Measurements from ENCODE around the gene CCL24.
"Not testable (repeated sequence)": the region's sequence is repeated elsewhere in the genome, so short reads cannot be mapped to it uniquely, and the experiment has no call there.

The CCL24 gene

DNA sequence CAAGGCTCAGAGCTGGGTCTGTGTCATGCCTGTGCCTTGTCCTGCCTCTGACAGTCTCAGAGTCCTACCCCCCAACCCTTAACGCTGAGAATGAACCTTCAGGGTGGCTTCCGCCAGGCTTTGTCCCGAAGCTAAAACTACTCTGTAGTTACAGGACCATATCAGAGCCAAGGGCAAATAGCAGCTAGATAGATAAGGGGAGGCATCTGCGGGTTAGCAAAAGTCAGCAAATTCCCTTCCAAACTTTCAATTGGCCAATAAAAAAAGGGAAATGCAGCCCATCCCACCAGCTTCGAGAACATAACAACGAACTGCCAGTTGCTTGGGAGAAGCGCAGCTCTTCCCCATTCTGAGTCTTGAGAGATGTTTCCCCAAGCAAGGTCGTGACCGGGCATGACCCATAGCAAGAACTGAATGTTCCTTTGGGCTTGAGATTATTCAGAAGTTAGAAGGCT lies 17.7 kb downstream of the CCL24 start:
- no peaks in the 10 kb centered on the region for H3K9me2 ChIP-seq (replicated peaks; ENCODE audit: control insufficient read depth, low read length)

DNA sequence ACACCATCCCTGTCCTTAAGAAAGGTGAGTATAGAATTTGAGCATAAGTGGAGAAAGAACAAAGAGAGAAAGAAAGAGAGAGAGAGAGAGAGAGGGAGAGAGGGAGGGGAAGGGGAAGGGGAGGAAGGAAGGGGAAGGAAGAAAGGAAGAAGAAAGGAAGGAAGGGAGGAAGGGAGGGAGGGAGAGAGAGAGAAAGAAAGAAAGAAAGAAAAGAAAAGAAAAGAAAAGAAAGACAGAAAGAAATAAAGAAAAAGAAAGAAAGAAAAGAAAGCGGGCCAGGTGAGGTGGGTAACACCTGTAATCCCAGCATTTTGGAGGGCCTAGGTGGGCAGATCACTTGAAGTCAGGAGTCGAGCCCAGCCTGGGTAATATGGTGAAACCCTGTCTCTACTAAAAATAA lies 19.9 kb downstream of the CCL24 start:
- Histone ChIP-seq H3K27ac (ENCODE audit: low read depth, low read length) (no peak overlapping the region), H3K4me2 (ENCODE audit: low read length) (no peak overlapping the region), H3K79me2 (ENCODE audit: control insufficient read depth, low read length) (no peaks in the 10 kb centered on the region), H3K27me3 (ENCODE audit: control insufficient read depth, low read length) (peaks cover 17% of the 10 kb centered on the region; the same call in 1 of the 2 replicates), H3K36me3 (ENCODE audit: control insufficient read depth, low read length) (no peaks in the 10 kb centered on the region), H3K4me3 (ENCODE audit: low read length) (no peak overlapping the region), H3K9me2 (replicated peaks; ENCODE audit: control insufficient read depth, low read length) (no peaks in the 10 kb centered on the region), H3K4me1 (ENCODE audit: control insufficient read depth, low read length) (no peaks in the 10 kb centered on the region), H3K9me3 (ENCODE audit: control insufficient read depth, insufficient read depth, low read length) (no peaks in the 10 kb centered on the region), H4K20me1 (ENCODE audit: control insufficient read depth, insufficient read depth, low read depth, low read length) (no peaks in the 10 kb centered on the region), H3F3A (ENCODE audit: control insufficient read depth, insufficient read depth) (no peaks in the 10 kb centered on the region)
- TF ChIP-seq, protein P1, sequence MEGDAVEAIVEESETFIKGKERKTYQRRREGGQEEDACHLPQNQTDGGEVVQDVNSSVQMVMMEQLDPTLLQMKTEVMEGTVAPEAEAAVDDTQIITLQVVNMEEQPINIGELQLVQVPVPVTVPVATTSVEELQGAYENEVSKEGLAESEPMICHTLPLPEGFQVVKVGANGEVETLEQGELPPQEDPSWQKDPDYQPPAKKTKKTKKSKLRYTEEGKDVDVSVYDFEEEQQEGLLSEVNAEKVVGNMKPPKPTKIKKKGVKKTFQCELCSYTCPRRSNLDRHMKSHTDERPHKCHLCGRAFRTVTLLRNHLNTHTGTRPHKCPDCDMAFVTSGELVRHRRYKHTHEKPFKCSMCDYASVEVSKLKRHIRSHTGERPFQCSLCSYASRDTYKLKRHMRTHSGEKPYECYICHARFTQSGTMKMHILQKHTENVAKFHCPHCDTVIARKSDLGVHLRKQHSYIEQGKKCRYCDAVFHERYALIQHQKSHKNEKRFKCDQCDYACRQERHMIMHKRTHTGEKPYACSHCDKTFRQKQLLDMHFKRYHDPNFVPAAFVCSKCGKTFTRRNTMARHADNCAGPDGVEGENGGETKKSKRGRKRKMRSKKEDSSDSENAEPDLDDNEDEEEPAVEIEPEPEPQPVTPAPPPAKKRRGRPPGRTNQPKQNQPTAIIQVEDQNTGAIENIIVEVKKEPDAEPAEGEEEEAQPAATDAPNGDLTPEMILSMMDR (IDR thresholded peaks at IDR 0.05; ENCODE audit: low read depth, low read length, poor library complexity, severe bottlenecking): no peak

More for the DNA sequence above, 17.7 kb downstream of the CCL24 start:
- no peak overlapping the region for H3K4me3 ChIP-seq (ENCODE audit: low read length)
- H3K79me2 ChIP-seq (ENCODE audit: control insufficient read depth, low read length): no peaks in the 10 kb centered on the region
- no peak overlapping the region for H3K4me2 ChIP-seq (ENCODE audit: low read length)
- H4K20me1 ChIP-seq (ENCODE audit: control insufficient read depth, insufficient read depth, low read depth, low read length): no peaks in the 10 kb centered on the region
- peaks cover 15% of the 10 kb centered on the region; the same call in 1 of the 2 replicates for H3K27me3 ChIP-seq (ENCODE audit: control insufficient read depth, low read length)
- H3K4me1 ChIP-seq (ENCODE audit: control insufficient read depth, low read length): no peaks in the 10 kb centered on the region
- TF ChIP-seq EZH2phosphoT487 (IDR thresholded peaks at IDR 0.05; ENCODE audit: borderline replicate concordance, low read length): no peak
- TF ChIP-seq, protein P1 (IDR thresholded peaks at IDR 0.05; ENCODE audit: low read depth, low read length, poor library complexity, severe bottlenecking): no peak
- H3F3A ChIP-seq (ENCODE audit: control insufficient read depth, insufficient read depth): no peaks in the 10 kb centered on the region
- no peaks in the 10 kb centered on the region for H3K36me3 ChIP-seq (ENCODE audit: control insufficient read depth, low read length)
- no peaks in the 10 kb centered on the region for H3K9me3 ChIP-seq (ENCODE audit: control insufficient read depth, insufficient read depth, low read length)
- no peak overlapping the region for H3K27ac ChIP-seq (ENCODE audit: low read depth, low read length)

DNA sequence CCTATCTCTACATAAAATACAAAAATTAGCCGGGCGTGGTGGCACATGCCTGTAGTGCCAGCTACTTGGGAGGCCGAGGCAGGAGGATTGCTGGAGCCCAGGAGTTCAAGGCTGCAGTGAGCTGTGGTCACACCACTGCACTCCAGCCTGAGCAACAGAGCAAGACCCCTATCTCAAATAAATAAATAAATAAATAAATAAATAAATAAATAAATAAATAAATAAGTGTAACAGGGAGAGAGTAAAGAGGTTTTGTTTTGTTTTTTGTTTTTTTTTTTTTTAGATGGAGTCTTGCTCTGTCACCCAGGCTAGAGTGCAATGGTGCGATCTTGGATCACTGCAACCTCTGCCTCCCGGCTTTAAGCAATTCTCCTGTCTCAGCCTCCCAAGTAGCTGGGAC lies 21.0 kb downstream of the CCL24 start:
- not testable (repeated sequence) for H3K9me2 ChIP-seq (replicated peaks; ENCODE audit: control insufficient read depth, low read length); H3K9me3 ChIP-seq (ENCODE audit: control insufficient read depth, insufficient read depth, low read length); H3K4me3 ChIP-seq (ENCODE audit: low read length); H4K20me1 ChIP-seq (ENCODE audit: control insufficient read depth, insufficient read depth, low read depth, low read length); H3F3A ChIP-seq (ENCODE audit: control insufficient read depth, insufficient read depth); H3K79me2 ChIP-seq (ENCODE audit: control insufficient read depth, low read length); H3K27ac ChIP-seq (ENCODE audit: low read depth, low read length); H3K36me3 ChIP-seq (ENCODE audit: control insufficient read depth, low read length); H3K4me1 ChIP-seq (ENCODE audit: control insufficient read depth, low read length); H3K4me2 ChIP-seq (ENCODE audit: low read length)
- H3K27me3 ChIP-seq (ENCODE audit: control insufficient read depth, low read length): peaks cover 17% of the 10 kb centered on the region; the same call in 1 of the 2 replicates

DNA sequence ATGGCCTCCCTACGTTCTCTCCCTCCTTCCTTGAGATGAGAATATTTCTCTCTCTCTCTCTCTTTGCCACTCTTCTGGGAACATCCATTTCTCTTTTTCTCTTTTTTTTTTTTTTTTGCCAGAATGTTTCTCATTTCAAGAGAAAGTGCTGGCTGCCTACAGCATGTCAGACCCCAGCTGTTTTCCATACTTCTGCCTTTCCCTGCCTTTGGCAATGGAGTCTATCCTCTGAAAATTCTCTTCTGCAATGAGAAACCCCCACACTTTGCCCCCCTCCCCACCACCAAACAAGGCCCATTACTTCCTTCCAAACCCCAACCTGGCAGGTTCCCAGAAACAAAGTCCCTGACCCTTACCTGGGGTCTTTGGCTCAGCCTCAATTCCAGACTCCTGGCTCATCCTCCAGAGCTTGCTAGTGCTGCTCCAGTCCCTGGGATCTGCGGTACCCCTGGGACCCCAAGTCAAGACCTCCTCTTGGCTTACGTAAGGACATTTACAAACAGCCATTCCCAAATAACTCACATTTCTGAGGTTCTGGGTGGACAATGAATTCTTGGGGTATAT lies 24.2 kb downstream of the CCL24 start:
- H3K9me3 ChIP-seq (ENCODE audit: control insufficient read depth, insufficient read depth, low read length): no peaks in the 10 kb centered on the region

DNA sequence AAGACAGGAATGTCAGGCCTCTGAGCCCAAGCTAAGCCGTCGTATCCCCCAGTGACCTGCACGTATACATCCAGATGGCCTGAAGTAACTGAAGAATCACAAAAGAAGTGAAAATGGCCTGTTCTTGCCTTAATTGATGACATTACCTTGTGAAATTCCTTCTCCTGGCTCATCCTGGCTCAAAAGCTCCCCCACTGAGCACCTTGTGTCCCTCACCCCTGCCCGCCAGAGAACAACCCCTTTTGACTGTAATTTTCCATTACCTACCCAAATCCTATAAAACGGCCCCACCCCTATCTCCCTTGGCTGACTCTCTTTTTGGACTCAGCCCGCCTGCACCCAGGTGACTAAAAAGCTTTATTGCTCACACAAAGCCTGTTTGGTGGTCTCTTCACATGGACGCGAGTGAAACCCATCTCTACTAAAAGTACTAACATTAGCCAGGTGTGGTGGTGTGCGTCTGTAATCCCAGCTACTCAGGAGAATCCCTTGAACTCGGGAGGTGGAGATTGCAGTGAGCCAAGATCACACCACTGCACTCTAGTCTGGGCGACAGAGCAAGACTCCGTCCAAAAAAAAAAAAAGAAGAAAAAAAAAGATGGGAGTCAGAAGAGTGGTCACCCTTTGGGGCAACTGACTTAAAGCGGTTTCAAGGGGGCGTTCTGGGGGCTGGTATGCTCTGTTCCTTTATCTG lies 25.3 kb downstream of the CCL24 start:
- H3K4me2 ChIP-seq (ENCODE audit: low read length); H3K9me2 ChIP-seq (replicated peaks; ENCODE audit: control insufficient read depth, low read length); H4K20me1 ChIP-seq (ENCODE audit: control insufficient read depth, insufficient read depth, low read depth, low read length); H3F3A ChIP-seq (ENCODE audit: control insufficient read depth, insufficient read depth); H3K27ac ChIP-seq (ENCODE audit: low read depth, low read length); H3K4me1 ChIP-seq (ENCODE audit: control insufficient read depth, low read length); H3K79me2 ChIP-seq (ENCODE audit: control insufficient read depth, low read length); H3K36me3 ChIP-seq (ENCODE audit: control insufficient read depth, low read length); H3K9me3 ChIP-seq (ENCODE audit: control insufficient read depth, insufficient read depth, low read length); H3K4me3 ChIP-seq (ENCODE audit: low read length); H3K27me3 ChIP-seq (ENCODE audit: control insufficient read depth, low read length): not testable (repeated sequence)

More for the DNA sequence above, 24.2 kb downstream of the CCL24 start:
- H3K4me1 ChIP-seq (ENCODE audit: control insufficient read depth, low read length): no peaks in the 10 kb centered on the region
- no peaks in the 10 kb centered on the region for H3K9me2 ChIP-seq (replicated peaks; ENCODE audit: control insufficient read depth, low read length)
- TF ChIP-seq EZH2phosphoT487 (IDR thresholded peaks at IDR 0.05; ENCODE audit: borderline replicate concordance, low read length): no peak
- TF ChIP-seq, protein P1 (IDR thresholded peaks at IDR 0.05; ENCODE audit: low read depth, low read length, poor library complexity, severe bottlenecking): no peak
- no peak overlapping the region for H3K4me3 ChIP-seq (ENCODE audit: low read length)
- no peak overlapping the region for H3K4me2 ChIP-seq (ENCODE audit: low read length)
- no peaks in the 10 kb centered on the region for H4K20me1 ChIP-seq (ENCODE audit: control insufficient read depth, insufficient read depth, low read depth, low read length)
- peaks cover 6% of the 10 kb centered on the region; the same call in 1 of the 2 replicates for H3K27me3 ChIP-seq (ENCODE audit: control insufficient read depth, low read length)
- H3F3A ChIP-seq (ENCODE audit: control insufficient read depth, insufficient read depth): no peaks in the 10 kb centered on the region
- no peaks in the 10 kb centered on the region for H3K79me2 ChIP-seq (ENCODE audit: control insufficient read depth, low read length)
- no peaks in the 10 kb centered on the region for H3K36me3 ChIP-seq (ENCODE audit: control insufficient read depth, low read length)
- H3K27ac ChIP-seq (ENCODE audit: low read depth, low read length): no peak overlapping the region

Measured in DOHH2 (cell line).